K562 (cell line): ENCODE results near the gene FIS1. TPM values are rescaled to one million over a fixed set of nuclear protein-coding genes. Genes with fewer than 3 reads are reported as not detected.

Experiments used
- ATAC-seq: fragments of 200-7000 bp; cut with Tn5 transposase; 3 replicates; pipeline ENCODE4 v1.9.1; 2020; ENCODE audit warnings: moderate library complexity
- BruUV-seq: library from RNA; stranded (reverse); fragments of 400-500 nt; replicated peaks from 2 replicates; lab custom pipeline; 2021; lab: Mats Ljungman, UMichigan
- CTCF ChIA-PET: fragments of 300-600 bp; formaldehyde crosslinking; extraction: SDS; loops from one replicate; lab custom pipeline; 2021; ENCODE audit warnings: low intra/inter-chr PET ratio; lab: Yijun Ruan, JAX
- POLR2A ChIA-PET: fragments of 300-600, 350-650 bp; sonication (Branson Sonifier 250); formaldehyde crosslinking; extraction: SDS; loops from one replicate; lab custom pipeline; 2021; ENCODE audit warnings: antibody characterized with exemption, inconsistent platforms; lab: Yijun Ruan, JAX
- DNase-seq, 4 experiments: peaks; one replicate each; pipeline versions ENCODE4 v3.0.0 to v3.0.0-alpha.2; 2011 to 2018; ENCODE audit warnings: low spot score in 3 of 4, mixed read lengths in 3 of 4; ENCODE audit errors: extremely low read depth in 1 of 4
- FAIRE-seq: peaks from 2 replicates; lab custom pipeline; 2011; peaks lifted over from hg19 to GRCh38; lab: Jason Lieb, UNC
- H2AFZ ChIP-seq: 2 replicates; pipeline ENCODE4 v1.6.0; 2011; ENCODE audit warnings: low read depth, low read length, control low read depth, inconsistent platforms
- H3K27ac ChIP-seq: fragments of 200-600 bp; 3 replicates; pipeline ENCODE4 v1.8.0; 2011; ENCODE audit warnings: low read depth, mild to moderate bottlenecking, control low read depth, inconsistent platforms, low read length, moderate library complexity, mixed read lengths; ENCODE audit errors: extremely low read depth
- H3K27me3 ChIP-seq, 2 experiments: fragments of 300-600 bp in 1 of 2; 2 replicates in 1 of 2; 3 replicates in 1 of 2; pipeline versions ENCODE4 v1.6.0 to v1.8.0; 2011; ENCODE audit warnings: inconsistent platforms in 2 of 2, low read length in 2 of 2, mild to moderate bottlenecking in 1 of 2, mixed read lengths in 1 of 2, moderate library complexity in 1 of 2; ENCODE audit not compliant: control insufficient read depth in 2 of 2, insufficient read depth in 2 of 2
- H3K36me3 ChIP-seq: fragments of 300-600 bp; 3 replicates; pipeline ENCODE4 v1.8.0; 2011; ENCODE audit warnings: mild to moderate bottlenecking, low read length, inconsistent platforms; ENCODE audit not compliant: control insufficient read depth, insufficient read depth
- H3K4me1 ChIP-seq, 2 experiments: fragments of 200-600 bp in 1 of 2; replicated peaks in 1 of 2; 2 replicates in 1 of 2; 3 replicates in 1 of 2; pipeline versions ENCODE4 v1.5.1 to v1.8.0; 2011; ENCODE audit warnings: inconsistent platforms in 2 of 2, low read length in 2 of 2, mild to moderate bottlenecking in 1 of 2, mixed read lengths in 1 of 2, moderate library complexity in 1 of 2; ENCODE audit not compliant: control insufficient read depth in 2 of 2, insufficient read depth in 2 of 2
- H3K4me2 ChIP-seq: 2 replicates; pipeline ENCODE4 v1.6.1; 2011; ENCODE audit warnings: low read length, control low read depth, inconsistent platforms, mixed read lengths; ENCODE audit not compliant: insufficient read depth
- H3K4me3 ChIP-seq: fragments of 200-600 bp; sonication (generic), shearing (Covaris generic); 2 replicates; pipeline ENCODE4 v1.5.1; 2016; ENCODE audit warnings: control low read depth, inconsistent platforms
- H3K79me2 ChIP-seq: fragments of 200-600 bp; 3 replicates; pipeline ENCODE4 v1.8.0; 2011; ENCODE audit warnings: low read length, inconsistent platforms; ENCODE audit not compliant: control insufficient read depth, insufficient read depth
- H3K9ac ChIP-seq, 2 experiments: 2 replicates each; pipeline versions ENCODE4 v1.6.0 to v1.6.1; 2011; ENCODE audit warnings: low read depth in 2 of 2, low read length in 2 of 2, control low read depth in 1 of 2, inconsistent platforms in 1 of 2, mild to moderate bottlenecking in 1 of 2, mixed read lengths in 1 of 2; ENCODE audit not compliant: insufficient read depth in 1 of 2
- H3K9me1 ChIP-seq: one replicate; pipeline ENCODE4 v1.6.0; 2011; ENCODE audit warnings: inconsistent platforms, mild to moderate bottlenecking, low read length, moderate library complexity; ENCODE audit not compliant: control insufficient read depth, insufficient read depth
- H3K9me3 ChIP-seq: replicated peaks from 2 replicates; pipeline ENCODE4 v1.5.1; 2011; ENCODE audit warnings: low read depth, low read length, inconsistent platforms; ENCODE audit not compliant: control insufficient read depth, insufficient read depth
- H4K20me1 ChIP-seq: replicated peaks from 2 replicates; pipeline ENCODE4 v1.6.1; 2011; ENCODE audit warnings: low read length, inconsistent platforms, mixed read lengths; ENCODE audit not compliant: control insufficient read depth, insufficient read depth
- ATF4 ChIP-seq: fragments of 450-650 bp; formaldehyde crosslinking; IDR thresholded peaks from 2 replicates; pipeline ENCODE4 v1.4.0; 2022; ENCODE audit warnings: mild to moderate bottlenecking, moderate library complexity
- CTCF ChIP-seq, 3 experiments: IDR thresholded peaks in 2 of 3; conservative IDR thresholded peaks in 1 of 3; 2 replicates each; pipeline ENCODE4 v1.5.1; 2011 to 2012; ENCODE audit warnings: low read length in 3 of 3, mild to moderate bottlenecking in 3 of 3, control low read depth in 2 of 3, improper control_type of control experiment in 1 of 3, inconsistent platforms in 1 of 3, low read depth in 1 of 3, mixed read lengths in 1 of 3, moderate library complexity in 1 of 3; ENCODE audit not compliant: insufficient read depth in 2 of 3
- KLF1 ChIP-seq: fragments of 450-650 bp; IDR thresholded peaks from 2 replicates; pipeline ENCODE4 v1.6.1; 2016; ENCODE audit warnings: missing genetic modification characterization, missing compliant biosample characterization
- LEF1 ChIP-seq: fragments of 450-650 bp; IDR thresholded peaks from 2 replicates; pipeline ENCODE4 v1.6.1; 2016; ENCODE audit warnings: mild to moderate bottlenecking
- MAFF ChIP-seq: IDR thresholded peaks from 2 replicates; pipeline ENCODE4 v1.6.1; 2012; ENCODE audit warnings: low read length, improper control_type of control experiment
- MAFG ChIP-seq: fragments of 450-650 bp; conservative IDR thresholded peaks from 2 replicates; pipeline ENCODE4 v1.6.1; 2016; ENCODE audit warnings: missing genetic modification characterization, missing compliant biosample characterization
- NFE2 ChIP-seq: IDR thresholded peaks from 2 replicates; pipeline ENCODE4 v1.6.1; 2014; ENCODE audit warnings: antibody characterized with exemption, low read depth
- NONO ChIP-seq, 2 experiments: fragments of 200-400 bp in 1 of 2; fragments of 450-650 bp in 1 of 2; formaldehyde crosslinking in 1 of 2; IDR thresholded peaks; 2 replicates each; pipeline ENCODE4 v1.6.1; 2017; ENCODE audit warnings: low read depth in 2 of 2, mild to moderate bottlenecking in 2 of 2, moderate library complexity in 2 of 2, low read length in 1 of 2
- RBBP5 ChIP-seq: fragments of 200-600 bp; sonication (generic); IDR thresholded peaks from 2 replicates; pipeline ENCODE4 v1.6.1; 2012; ENCODE audit warnings: borderline replicate concordance, mild to moderate bottlenecking, low read length, control low read depth, inconsistent platforms; ENCODE audit not compliant: insufficient read depth, poor library complexity, severe bottlenecking
- SMARCA4 ChIP-seq: fragments of 450-650 bp; IDR thresholded peaks from 2 replicates; pipeline ENCODE4 v1.6.1; 2016
- THRA ChIP-seq: fragments of 450-650 bp; IDR thresholded peaks from 2 replicates; pipeline ENCODE4 v1.6.1; 2017; ENCODE audit warnings: mild to moderate bottlenecking, moderate library complexity
- ZNF586 ChIP-seq: fragments of 450-650 bp; formaldehyde crosslinking; conservative IDR thresholded peaks from 2 replicates; pipeline ENCODE4 v1.4.0; 2020; ENCODE audit warnings: mild to moderate bottlenecking, moderate library complexity
- WGBS: fragments of 100-300 bp; shearing (Covaris generic); methylation state at CpG from one replicate; pipeline ENCODE4 v1.1.6; 2016; ENCODE audit warnings: low coverage, mixed read lengths; ENCODE audit not compliant: insufficient coverage; ENCODE audit errors: missing lambda C conversion rate; 5-methylcytosine and 5-hydroxymethylcytosine counted together
- in situ Hi-C: fragments of 300-500 bp; cut with MboI; formaldehyde crosslinking; loops from 4 replicates; pipeline ENCODE4 v1.15.0; 2018; ENCODE audit warnings: inconsistent platforms, mixed read lengths
- intact Hi-C: fragments of 100-400 bp; cut with micrococcal nuclease; formaldehyde crosslinking; loops from 2 replicates; pipeline ENCODE4 v1.14.2; 2022
- polyA plus RNA-seq, 8 experiments: library from polyadenylated mRNA; depleted of rRNA in 4 of 8; stranded (reverse) in 5 of 8; unstranded in 3 of 8; fragments of >200 nt; fragmentation: Nextera tagmentation in 2 of 8; fragmentation: Illumina TruSeq in 1 of 8; extraction: Ambion mirVana in 2 of 8; extraction: Trizol in 1 of 8; gene quantifications; 2 replicates each; pipeline versions ENCODE4 v1.2.1 to v1.2.3, GENCODE V29; 2011 to 2014; ENCODE audit warnings: inconsistent platforms in 1 of 8, missing spikeins in 1 of 8
- total RNA-seq, 7 experiments: library from RNA; depleted of rRNA in 6 of 7; stranded (reverse); fragments of >200 nt in 6 of 7; fragmentation: Illumina TruSeq in 2 of 7; extraction: Trizol in 2 of 7; gene quantifications; 2 replicates each; pipeline versions ENCODE4 v1.2.1 to v1.2.3, GENCODE V29; 2011 to 2021; ENCODE audit warnings: low replicate concordance in 1 of 7

The FIS1 gene
- total and polyA plus RNA-seq, 9 of the 15 experiments (the other 6 are each of a cell fraction or from before 2014, with no cell fraction given) = 86.0 to 257 (median 144) TPM

GRCh38 chr7:101231644-101232043 is 13.2 kb downstream of the FIS1 start:
- H3K9me3 ChIP-seq = no peaks in the 10 kb centered on the region
- H3K4me1 ChIP-seq = peaks cover 19 to 46% of the 10 kb centered on the region in 2 experiments; a peak in 4 of 5 replicates
- H3K4me2 ChIP-seq = no peak overlapping the region
- BruUV-seq = no TSS peak
- H3K79me2 ChIP-seq = no peaks in the 10 kb centered on the region
- POLR2A ChIA-PET = interaction anchor here (0.6 to 1.2 kb wide), 2 partner anchors 9 to 12 kb away, joined by 3 read pairs; no protein-coding TSS in a partner anchor
- H3K4me3 ChIP-seq = no peak overlapping the region
- 77% methylated on average over 7 of the region's 7 CpGs for WGBS
- H4K20me1 ChIP-seq = no peaks in the 10 kb centered on the region
- intact Hi-C loops (no loop called here), in situ Hi-C loops (no loop called here)
- no peak for DNase-seq
- no peak overlapping the region for H2AFZ ChIP-seq
- FAIRE-seq = no peak
- no peak overlapping the region for H3K27ac ChIP-seq
- CTCF ChIA-PET = no interaction called here
- no peak for TF ChIP-seq ATF4 (CRISPR knock-in tag)
- no peak for TF ChIP-seq LEF1
- no peak for TF ChIP-seq NONO (IDR thresholded peaks at IDR 0.05; ENCODE audit: low read depth in 2 of 2, low read length in 1 of 2)
- peaks cover 12% of the 10 kb centered on the region; the same call in 2 of the 3 replicates for H3K36me3 ChIP-seq
- H3K9ac ChIP-seq = peak overlapping the region in 1 of 2 experiments; percentile 38; a peak in 2 of 4 replicates
- no peaks in the 10 kb centered on the region for H3K9me1 ChIP-seq
- no peaks in the 10 kb centered on the region for H3K27me3 ChIP-seq
- ATAC-seq = no peak

GRCh38 chr7:101226721-101227120 is 18.2 kb downstream of the FIS1 start:
- peaks cover 3 to 16% of the 10 kb centered on the region in 2 experiments; a peak in 4 of 5 replicates for H3K4me1 ChIP-seq
- no peak overlapping the region for H3K27ac ChIP-seq
- peaks cover 1% of the 10 kb centered on the region; the same call in 1 of the 3 replicates for H3K79me2 ChIP-seq
- CTCF ChIA-PET = no interaction called here
- POLR2A ChIA-PET = interaction anchor here (4.8 kb wide), 1 partner anchor 9 kb away, joined by 19 read pairs; the partner anchor contains the start of genes PLOD3 and ZNHIT1
- H2AFZ ChIP-seq = no peak overlapping the region
- ATAC-seq = no peak
- DNase-seq = no peak
- no TSS peak for BruUV-seq
- 93% methylated on average over 9 of the region's 9 CpGs for WGBS
- H3K4me3 ChIP-seq = no peak overlapping the region
- peaks cover 45% of the 10 kb centered on the region; the same call in 2 of the 3 replicates for H3K36me3 ChIP-seq
- in situ Hi-C loops = no loop called here
- H3K9me1 ChIP-seq = peaks cover 6% of the 10 kb centered on the region
- H3K27me3 ChIP-seq = no peaks in the 10 kb centered on the region
- no peak for FAIRE-seq
- H4K20me1 ChIP-seq = no peaks in the 10 kb centered on the region
- no peaks in the 10 kb centered on the region for H3K9me3 ChIP-seq
- intact Hi-C loops = no loop called here
- H3K4me2 ChIP-seq = no peak overlapping the region
- no peak overlapping the region for H3K9ac ChIP-seq
- no peak for TF ChIP-seq KLF1 (tag)
- peak; percentile 30; the same call in 1 of the 2 replicates for TF ChIP-seq MAFG (tag)
- TF ChIP-seq NFE2 = no peak
- no peak for TF ChIP-seq CTCF (IDR thresholded peaks at IDR 0.05 in 2 of 3, conservative IDR thresholded peaks at IDR 0.05 in 1 of 3; ENCODE audit: insufficient read depth in 2 of 3, low read depth in 1 of 3, low read length in 3 of 3)
- 0 out of 2 replicates have a peak, but pooled peaks have one; percentile 21 for TF ChIP-seq MAFF
- TF ChIP-seq SMARCA4 = no peak
- no peak for TF ChIP-seq RBBP5
- TF ChIP-seq THRA = no peak
- no peak for TF ChIP-seq ZNF586
